ENCODE results near the gene BRIP1.

The BRIP1 gene

DNA sequence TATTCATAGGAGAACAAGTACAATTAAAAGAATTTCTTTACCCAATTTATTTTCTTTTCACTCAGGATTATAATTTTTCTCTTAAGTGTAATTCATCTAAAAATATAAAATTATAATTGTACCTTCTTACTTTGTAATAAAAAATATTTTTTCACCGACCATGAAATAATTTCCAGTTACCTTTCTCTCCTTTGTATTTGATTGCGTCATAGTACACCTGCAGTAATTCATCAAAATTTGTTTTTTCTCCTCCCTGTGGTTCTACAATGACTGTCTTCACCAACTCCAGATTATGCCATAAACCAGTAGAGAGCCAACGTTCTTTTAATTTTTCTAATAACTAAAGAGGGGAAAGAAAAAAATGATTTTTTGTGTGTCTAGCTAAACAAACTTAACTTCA lies 119.1 kb downstream of the BRIP1 start:
- TF ChIP-seq, protein P1, sequence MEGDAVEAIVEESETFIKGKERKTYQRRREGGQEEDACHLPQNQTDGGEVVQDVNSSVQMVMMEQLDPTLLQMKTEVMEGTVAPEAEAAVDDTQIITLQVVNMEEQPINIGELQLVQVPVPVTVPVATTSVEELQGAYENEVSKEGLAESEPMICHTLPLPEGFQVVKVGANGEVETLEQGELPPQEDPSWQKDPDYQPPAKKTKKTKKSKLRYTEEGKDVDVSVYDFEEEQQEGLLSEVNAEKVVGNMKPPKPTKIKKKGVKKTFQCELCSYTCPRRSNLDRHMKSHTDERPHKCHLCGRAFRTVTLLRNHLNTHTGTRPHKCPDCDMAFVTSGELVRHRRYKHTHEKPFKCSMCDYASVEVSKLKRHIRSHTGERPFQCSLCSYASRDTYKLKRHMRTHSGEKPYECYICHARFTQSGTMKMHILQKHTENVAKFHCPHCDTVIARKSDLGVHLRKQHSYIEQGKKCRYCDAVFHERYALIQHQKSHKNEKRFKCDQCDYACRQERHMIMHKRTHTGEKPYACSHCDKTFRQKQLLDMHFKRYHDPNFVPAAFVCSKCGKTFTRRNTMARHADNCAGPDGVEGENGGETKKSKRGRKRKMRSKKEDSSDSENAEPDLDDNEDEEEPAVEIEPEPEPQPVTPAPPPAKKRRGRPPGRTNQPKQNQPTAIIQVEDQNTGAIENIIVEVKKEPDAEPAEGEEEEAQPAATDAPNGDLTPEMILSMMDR (conservative IDR thresholded peaks at IDR 0.05; ENCODE audit: low read depth, low read length) = no peak
- no peak for DNase-seq (ENCODE audit: low read depth)
- H3K4me3 ChIP-seq (ENCODE audit: low read depth, low read length) = no peak overlapping the region

DNA sequence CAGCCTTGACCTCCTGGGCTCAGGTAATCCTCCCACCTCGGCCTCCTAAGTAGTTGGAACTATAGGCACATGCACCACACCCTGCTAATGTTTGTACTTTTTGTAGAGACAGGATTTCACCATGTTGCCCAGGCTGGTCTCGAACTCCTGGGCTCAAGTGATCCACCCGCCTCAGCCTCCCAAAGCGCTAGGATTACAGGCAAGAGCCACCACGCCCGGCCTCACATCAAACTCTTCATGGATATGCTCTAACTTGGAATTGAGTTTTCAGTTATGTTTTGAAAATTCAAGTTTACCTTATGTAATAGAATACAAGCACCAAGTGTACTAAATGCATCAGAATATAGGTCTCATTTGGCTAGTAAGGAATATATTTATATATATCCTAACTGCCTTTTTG lies 119.6 kb downstream of the BRIP1 start:
- TF ChIP-seq, protein P1 (conservative IDR thresholded peaks at IDR 0.05; ENCODE audit: low read depth, low read length) = no peak
- H3K4me3 ChIP-seq (ENCODE audit: low read depth, low read length) = no peak overlapping the region
- DNase-seq (ENCODE audit: low read depth) = no peak

DNA sequence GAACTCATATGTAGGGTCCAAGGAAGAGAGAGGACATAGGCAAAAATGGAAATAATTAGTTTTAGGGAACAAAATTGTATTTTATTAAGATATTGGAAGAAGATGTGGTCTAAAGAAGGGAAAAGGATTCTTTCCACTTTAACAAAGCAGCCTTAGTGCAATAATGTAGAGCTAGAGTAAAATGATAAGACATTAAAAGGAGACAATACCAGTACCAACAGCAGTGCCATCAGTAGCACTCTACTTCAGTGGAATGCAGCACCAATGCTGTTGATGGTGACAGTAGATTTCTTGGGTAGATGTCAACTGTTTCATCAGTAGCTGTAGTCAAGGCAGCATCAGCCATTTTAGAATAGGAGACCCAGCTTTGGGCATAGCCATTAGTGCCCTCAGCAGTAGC lies 124.3 kb downstream of the BRIP1 start:
- no peak overlapping the region for H3K4me3 ChIP-seq (ENCODE audit: low read depth, low read length)
- no peak for DNase-seq (ENCODE audit: low read depth)
- TF ChIP-seq, protein P1 (conservative IDR thresholded peaks at IDR 0.05; ENCODE audit: low read depth, low read length) = no peak

DNA sequence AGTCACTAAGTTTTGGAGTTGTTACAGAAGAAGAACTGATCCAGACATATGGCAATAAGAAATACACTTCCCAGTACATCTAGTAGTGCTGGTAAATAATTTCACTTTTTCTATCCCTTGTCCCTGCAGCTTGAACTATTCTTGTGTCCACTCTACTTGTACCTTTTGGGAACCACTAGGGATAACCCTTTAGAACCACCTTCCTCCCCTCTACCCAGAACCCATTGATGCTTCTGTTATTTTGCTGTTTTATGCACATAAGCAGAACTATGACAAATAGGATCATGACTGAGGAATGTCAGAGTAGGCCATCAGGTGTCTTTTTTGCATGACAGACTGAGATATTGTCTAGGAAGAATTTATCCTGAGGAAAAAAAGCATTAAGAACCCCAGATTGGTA lies 125.1 kb downstream of the BRIP1 start:
- H3K4me3 ChIP-seq (ENCODE audit: low read depth, low read length) = no peak overlapping the region
- TF ChIP-seq, protein P1 (conservative IDR thresholded peaks at IDR 0.05; ENCODE audit: low read depth, low read length) = no peak
- DNase-seq (ENCODE audit: low read depth) = no peak

DNA sequence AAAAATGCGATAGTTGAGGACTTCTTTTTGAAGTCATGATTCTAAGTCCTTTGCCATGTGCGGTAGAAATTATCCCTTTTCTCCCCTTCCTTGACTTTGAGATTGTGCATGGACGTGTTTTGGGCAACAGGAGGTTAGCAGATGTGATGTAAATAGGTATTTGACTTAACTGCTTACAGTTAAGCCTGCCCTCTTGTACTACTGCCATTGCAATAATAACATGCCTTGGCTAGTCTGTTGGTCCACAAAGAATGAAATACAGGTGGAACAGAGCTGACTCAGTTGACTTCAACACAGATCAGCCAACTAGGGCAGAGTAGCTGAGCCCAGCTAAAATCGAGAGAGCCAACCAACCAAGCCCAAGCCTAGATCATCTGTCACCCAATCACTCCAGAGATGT lies 125.5 kb downstream of the BRIP1 start:
- no peak for DNase-seq (ENCODE audit: low read depth)
- no peak overlapping the region for H3K4me3 ChIP-seq (ENCODE audit: low read depth, low read length)
- TF ChIP-seq, protein P1 (conservative IDR thresholded peaks at IDR 0.05; ENCODE audit: low read depth, low read length) = no peak

DNA sequence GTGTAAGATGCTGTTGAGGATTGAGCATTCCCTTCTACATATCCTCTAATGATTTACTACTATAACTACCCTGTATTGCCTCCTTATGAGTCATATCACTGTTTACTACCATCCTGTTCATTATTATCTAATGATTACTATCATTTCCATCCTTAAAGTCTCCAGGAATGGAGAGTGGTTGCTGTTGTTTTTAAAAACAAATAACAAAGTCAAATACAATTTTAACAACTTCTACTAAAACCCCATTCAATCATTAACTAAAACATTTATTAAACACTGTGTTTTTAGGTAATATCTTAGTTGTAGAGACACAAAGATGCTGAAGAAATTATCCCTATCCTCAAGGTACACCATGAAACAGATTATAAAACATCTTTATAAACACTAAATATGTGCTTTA lies 126.9 kb downstream of the BRIP1 start:
- DNase-seq (ENCODE audit: low read depth) = no peak
- TF ChIP-seq, protein P1 (conservative IDR thresholded peaks at IDR 0.05; ENCODE audit: low read depth, low read length) = no peak
- H3K4me3 ChIP-seq (ENCODE audit: low read depth, low read length) = no peak overlapping the region

DNA sequence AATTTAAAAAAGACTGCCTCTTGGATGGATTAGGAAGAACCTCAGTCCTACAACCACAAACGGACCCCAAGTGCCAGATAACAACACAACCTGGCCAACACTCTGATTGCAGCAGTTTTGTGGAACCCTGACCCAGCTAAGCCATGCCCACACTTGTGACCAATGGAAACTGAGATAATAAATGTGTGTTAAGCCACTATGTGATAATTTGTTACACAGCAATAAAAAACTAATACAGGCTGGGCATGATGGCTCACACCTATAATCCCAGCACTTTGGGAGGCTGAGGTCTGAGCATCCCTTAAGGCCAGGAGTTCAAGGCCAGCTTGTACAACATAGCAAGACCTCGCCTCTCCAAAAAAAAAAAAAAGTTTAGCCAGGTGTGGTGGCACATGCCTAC lies 127.5 kb downstream of the BRIP1 start:
- DNase-seq (ENCODE audit: low read depth) = no peak
- H3K4me3 ChIP-seq (ENCODE audit: low read depth, low read length) = no peak overlapping the region
- TF ChIP-seq, protein P1 (conservative IDR thresholded peaks at IDR 0.05; ENCODE audit: low read depth, low read length) = no peak

All from choroid plexus epithelial cell (primary cell).